GM13976 (cell line): ENCODE data around the gene LZTS2.

Experiments
- DNase-seq: peaks from one replicate; pipeline ENCODE4 v3.0.0; 2012; ENCODE audit warnings: low spot score
- CTCF ChIP-seq: IDR thresholded peaks from 2 replicates; pipeline ENCODE4 v1.5.1; 2012; ENCODE audit warnings: borderline replicate concordance, mild to moderate bottlenecking; ENCODE audit not compliant: insufficient read depth; ENCODE audit errors: extremely low read depth, missing control alignments, control extremely low read depth
- in situ Hi-C: fragments of 300-500 bp; cut with MboI; formaldehyde crosslinking; loops from one replicate; pipeline ENCODE4 v1.12.0; 2022; ENCODE audit warnings: low sequenced_read_pairs, mixed read lengths, inconsistent platforms; ENCODE audit not compliant: unreplicated experiment

The LZTS2 gene

GRCh38 chr10:101042667-101043362 is 43.2 kb downstream of the LZTS2 start:
- in situ Hi-C loops = no loop called here
- no peak for TF ChIP-seq CTCF
- DNase-seq = peak; percentile 95

GRCh38 chr10:101043363-101043707 is 43.7 kb downstream of the LZTS2 start:
- no peak for DNase-seq
- in situ Hi-C loops = no loop called here
- no peak for TF ChIP-seq CTCF

GRCh38 chr10:101044117-101044516 is 44.5 kb downstream of the LZTS2 start:
- no peak for DNase-seq
- no peak for TF ChIP-seq CTCF
- in situ Hi-C loops = no loop called here

GRCh38 chr10:101046332-101047238 is 47.0 kb downstream of the LZTS2 start:
- in situ Hi-C loops = no loop called here
- TF ChIP-seq CTCF = no peak

GRCh38 chr10:101047268-101047667 is 47.7 kb downstream of the LZTS2 start:
- in situ Hi-C loops = no loop called here
- DNase-seq = no peak
- no peak for TF ChIP-seq CTCF

More at GRCh38 chr10:101046332-101047238, 47.0 kb downstream of the LZTS2 start:
- no peak for DNase-seq

GRCh38 chr10:101047961-101048892 is 48.6 kb downstream of the LZTS2 start:
- in situ Hi-C loops = no loop called here
- DNase-seq = no peak
- no peak for TF ChIP-seq CTCF
